WTC11 (cell line): ENCODE data around the gene ZDHHC14.
"Not testable (repeated sequence)": the region's sequence is repeated elsewhere in the genome, so short reads cannot be mapped to it uniquely, and the experiment has no call there.

Experiments
- CBFB ChIP-seq: sonication (generic); formaldehyde crosslinking; IDR thresholded peaks from 2 replicates; pipeline ENCODE4 v1.8.1; 2022; ENCODE audit warnings: mild to moderate bottlenecking, low read depth, missing genetic modification reagents
- CREM ChIP-seq: sonication (generic); formaldehyde crosslinking; IDR thresholded peaks from 2 replicates; pipeline ENCODE4 v1.8.1; 2022; ENCODE audit warnings: mild to moderate bottlenecking, missing genetic modification reagents, moderate library complexity
- ESRRA ChIP-seq: sonication (generic); formaldehyde crosslinking; IDR thresholded peaks from 2 replicates; pipeline ENCODE4 v1.8.1; 2022; ENCODE audit warnings: mild to moderate bottlenecking, missing genetic modification reagents, borderline replicate concordance
- MAX ChIP-seq: sonication (generic); formaldehyde crosslinking; IDR thresholded peaks from 2 replicates; pipeline ENCODE4 v1.8.0; 2022; ENCODE audit warnings: mild to moderate bottlenecking, missing genetic modification reagents
- MLX ChIP-seq: sonication (generic); formaldehyde crosslinking; IDR thresholded peaks from 2 replicates; pipeline ENCODE4 v1.8.1; 2023; ENCODE audit warnings: mild to moderate bottlenecking, missing genetic modification reagents, moderate library complexity
- NFE2L1 ChIP-seq: sonication (generic); formaldehyde crosslinking; IDR thresholded peaks from 2 replicates; pipeline ENCODE4 v1.8.1; 2023; ENCODE audit warnings: missing genetic modification reagents
- RELA ChIP-seq: sonication (generic); formaldehyde crosslinking; IDR thresholded peaks from 2 replicates; pipeline ENCODE4 v1.8.1; 2022; ENCODE audit warnings: missing genetic modification reagents, mild to moderate bottlenecking, borderline replicate concordance
- SP1 ChIP-seq: sonication (generic); formaldehyde crosslinking; conservative IDR thresholded peaks from 2 replicates; pipeline ENCODE4 v1.8.1; 2022; ENCODE audit warnings: missing genetic modification reagents
- ZBTB43 ChIP-seq: sonication (generic); formaldehyde crosslinking; IDR thresholded peaks from 2 replicates; pipeline ENCODE4 v1.8.1; 2023; ENCODE audit warnings: mild to moderate bottlenecking, missing genetic modification reagents
- ZNF232 ChIP-seq: sonication (generic); formaldehyde crosslinking; IDR thresholded peaks from 2 replicates; pipeline ENCODE4 v1.8.0; 2022; ENCODE audit warnings: mild to moderate bottlenecking, missing genetic modification reagents
- TF ChIP-seq, protein P1 (sequence below): fragments of 200-600 bp; IDR thresholded peaks from 2 replicates; pipeline ENCODE4 v1.8.0; 2022; ENCODE audit warnings: antibody characterized with exemption
- TF ChIP-seq, protein P2 (sequence below): sonication (generic); formaldehyde crosslinking; conservative IDR thresholded peaks from 2 replicates; pipeline ENCODE4 v1.8.1; 2023; ENCODE audit warnings: mild to moderate bottlenecking, low read depth, missing genetic modification reagents, moderate library complexity

GRCh38 chr6:157467339-157467738 is 86.3 kb downstream of the ZDHHC14 start:
- TF ChIP-seq, protein P1, sequence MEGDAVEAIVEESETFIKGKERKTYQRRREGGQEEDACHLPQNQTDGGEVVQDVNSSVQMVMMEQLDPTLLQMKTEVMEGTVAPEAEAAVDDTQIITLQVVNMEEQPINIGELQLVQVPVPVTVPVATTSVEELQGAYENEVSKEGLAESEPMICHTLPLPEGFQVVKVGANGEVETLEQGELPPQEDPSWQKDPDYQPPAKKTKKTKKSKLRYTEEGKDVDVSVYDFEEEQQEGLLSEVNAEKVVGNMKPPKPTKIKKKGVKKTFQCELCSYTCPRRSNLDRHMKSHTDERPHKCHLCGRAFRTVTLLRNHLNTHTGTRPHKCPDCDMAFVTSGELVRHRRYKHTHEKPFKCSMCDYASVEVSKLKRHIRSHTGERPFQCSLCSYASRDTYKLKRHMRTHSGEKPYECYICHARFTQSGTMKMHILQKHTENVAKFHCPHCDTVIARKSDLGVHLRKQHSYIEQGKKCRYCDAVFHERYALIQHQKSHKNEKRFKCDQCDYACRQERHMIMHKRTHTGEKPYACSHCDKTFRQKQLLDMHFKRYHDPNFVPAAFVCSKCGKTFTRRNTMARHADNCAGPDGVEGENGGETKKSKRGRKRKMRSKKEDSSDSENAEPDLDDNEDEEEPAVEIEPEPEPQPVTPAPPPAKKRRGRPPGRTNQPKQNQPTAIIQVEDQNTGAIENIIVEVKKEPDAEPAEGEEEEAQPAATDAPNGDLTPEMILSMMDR = not testable (repeated sequence)
- TF ChIP-seq MAX (CRISPR knock-in tag); ZNF232 (CRISPR knock-in tag); SP1 (CRISPR knock-in tag); ZBTB43; CREM (CRISPR knock-in tag); MLX; NFE2L1 (CRISPR knock-in tag); RELA (CRISPR knock-in tag); CBFB (CRISPR knock-in tag); ESRRA (CRISPR knock-in tag): not testable (repeated sequence)
- TF ChIP-seq, protein P2, sequence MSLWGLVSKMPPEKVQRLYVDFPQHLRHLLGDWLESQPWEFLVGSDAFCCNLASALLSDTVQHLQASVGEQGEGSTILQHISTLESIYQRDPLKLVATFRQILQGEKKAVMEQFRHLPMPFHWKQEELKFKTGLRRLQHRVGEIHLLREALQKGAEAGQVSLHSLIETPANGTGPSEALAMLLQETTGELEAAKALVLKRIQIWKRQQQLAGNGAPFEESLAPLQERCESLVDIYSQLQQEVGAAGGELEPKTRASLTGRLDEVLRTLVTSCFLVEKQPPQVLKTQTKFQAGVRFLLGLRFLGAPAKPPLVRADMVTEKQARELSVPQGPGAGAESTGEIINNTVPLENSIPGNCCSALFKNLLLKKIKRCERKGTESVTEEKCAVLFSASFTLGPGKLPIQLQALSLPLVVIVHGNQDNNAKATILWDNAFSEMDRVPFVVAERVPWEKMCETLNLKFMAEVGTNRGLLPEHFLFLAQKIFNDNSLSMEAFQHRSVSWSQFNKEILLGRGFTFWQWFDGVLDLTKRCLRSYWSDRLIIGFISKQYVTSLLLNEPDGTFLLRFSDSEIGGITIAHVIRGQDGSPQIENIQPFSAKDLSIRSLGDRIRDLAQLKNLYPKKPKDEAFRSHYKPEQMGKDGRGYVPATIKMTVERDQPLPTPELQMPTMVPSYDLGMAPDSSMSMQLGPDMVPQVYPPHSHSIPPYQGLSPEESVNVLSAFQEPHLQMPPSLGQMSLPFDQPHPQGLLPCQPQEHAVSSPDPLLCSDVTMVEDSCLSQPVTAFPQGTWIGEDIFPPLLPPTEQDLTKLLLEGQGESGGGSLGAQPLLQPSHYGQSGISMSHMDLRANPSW (CRISPR knock-in tag) = not testable (repeated sequence)
